ENCODE measurements around the gene SYCE3. TPM values are rescaled to one million over a fixed set of nuclear protein-coding genes. Genes with fewer than 3 reads are reported as not detected.

SYCE3 gene
- total RNA-seq, 1 donor from 2014 or later: not detected

DNA sequence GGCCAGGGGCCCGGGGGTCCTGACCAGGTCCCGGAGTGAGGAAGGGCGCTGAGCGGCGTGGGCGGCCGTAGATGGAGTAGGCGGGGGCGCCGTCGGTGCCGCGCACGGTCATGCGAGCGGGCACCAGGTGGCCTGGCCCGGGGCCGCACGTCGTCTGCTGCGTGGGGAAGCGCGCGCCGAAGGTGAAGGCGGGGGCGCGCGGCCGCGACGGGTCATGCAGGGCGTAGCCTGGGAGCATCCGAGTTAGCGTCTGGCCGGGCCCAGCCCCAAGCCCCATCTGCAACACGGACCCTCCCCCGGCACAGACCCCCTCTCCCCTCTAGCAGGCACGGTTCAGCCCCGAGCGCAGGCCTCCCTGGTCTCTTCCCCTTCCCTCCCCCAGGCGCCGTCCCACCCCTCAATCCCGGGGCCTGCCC, 31.2 kb downstream of the SYCE3 start:
- DNase-seq (ENCODE audit: low spot score): no peak

GRCh38 chr22:50530877-50531545, 31.7 kb downstream of the SYCE3 start:
- DNase-seq (ENCODE audit: low spot score): peak; percentile 92

DNA sequence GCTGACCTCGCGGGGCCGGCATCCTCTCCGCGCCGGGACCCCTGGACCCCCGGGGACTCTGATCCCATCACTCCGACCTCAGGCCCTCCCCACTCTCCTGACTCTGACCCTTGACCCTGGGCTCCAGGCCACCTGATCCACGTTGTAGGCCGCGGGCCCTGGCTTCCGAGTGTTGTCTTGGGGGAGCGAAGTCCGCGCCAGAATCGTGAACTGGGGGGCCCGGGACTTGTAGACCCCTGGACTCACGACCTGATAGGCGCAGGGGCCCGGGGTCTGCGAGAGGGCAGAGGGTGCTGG, 32.2 kb downstream of the SYCE3 start:
- DNase-seq (ENCODE audit: low spot score): no peak

DNA sequence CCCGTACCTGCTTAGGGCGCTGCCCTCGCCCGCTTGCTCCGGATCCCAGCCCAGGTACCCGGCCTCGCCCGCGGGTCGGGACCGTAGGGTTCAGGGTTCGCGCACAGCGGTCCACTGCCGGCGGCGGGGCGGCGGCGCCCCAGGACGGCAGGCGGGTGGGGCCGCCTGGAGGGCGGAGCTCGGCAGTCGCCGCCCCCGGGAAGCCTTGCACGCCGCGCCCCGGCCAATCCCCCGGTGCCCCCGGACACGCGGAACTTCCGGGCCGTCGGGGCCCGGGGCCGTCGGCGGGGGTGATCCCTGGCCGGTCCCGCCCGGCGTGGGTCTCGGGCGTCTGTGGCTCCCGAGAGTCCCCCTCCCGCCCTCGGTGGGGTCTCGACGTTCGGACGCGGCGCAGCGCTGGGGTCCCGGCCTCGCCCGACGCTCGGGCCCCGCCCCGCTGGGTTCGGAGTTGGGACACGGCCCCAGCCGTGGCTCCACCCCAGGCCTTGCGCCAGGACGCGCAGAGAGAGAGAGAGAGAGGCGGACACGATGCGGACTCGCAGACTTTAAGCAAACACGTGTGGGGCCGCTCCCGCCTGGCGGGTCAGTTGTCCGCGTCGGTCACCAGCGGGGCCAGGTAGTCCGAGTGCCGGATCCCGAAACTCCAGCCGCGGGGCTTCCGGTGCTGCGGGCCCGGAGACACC, 32.7 kb downstream of the SYCE3 start, which contains the start of gene TYMP:
TSS of gene TYMP (minus strand) at position 116 of the 683 bp plus-strand sequence. CDS start 303 bp downstream, outside the sequence.
- peak; percentile 84 for DNase-seq (ENCODE audit: low spot score)

GRCh38 chr22:50529416-50529896, 33.3 kb downstream of the SYCE3 start:
- DNase-seq (ENCODE audit: low spot score): no peak

DNA sequence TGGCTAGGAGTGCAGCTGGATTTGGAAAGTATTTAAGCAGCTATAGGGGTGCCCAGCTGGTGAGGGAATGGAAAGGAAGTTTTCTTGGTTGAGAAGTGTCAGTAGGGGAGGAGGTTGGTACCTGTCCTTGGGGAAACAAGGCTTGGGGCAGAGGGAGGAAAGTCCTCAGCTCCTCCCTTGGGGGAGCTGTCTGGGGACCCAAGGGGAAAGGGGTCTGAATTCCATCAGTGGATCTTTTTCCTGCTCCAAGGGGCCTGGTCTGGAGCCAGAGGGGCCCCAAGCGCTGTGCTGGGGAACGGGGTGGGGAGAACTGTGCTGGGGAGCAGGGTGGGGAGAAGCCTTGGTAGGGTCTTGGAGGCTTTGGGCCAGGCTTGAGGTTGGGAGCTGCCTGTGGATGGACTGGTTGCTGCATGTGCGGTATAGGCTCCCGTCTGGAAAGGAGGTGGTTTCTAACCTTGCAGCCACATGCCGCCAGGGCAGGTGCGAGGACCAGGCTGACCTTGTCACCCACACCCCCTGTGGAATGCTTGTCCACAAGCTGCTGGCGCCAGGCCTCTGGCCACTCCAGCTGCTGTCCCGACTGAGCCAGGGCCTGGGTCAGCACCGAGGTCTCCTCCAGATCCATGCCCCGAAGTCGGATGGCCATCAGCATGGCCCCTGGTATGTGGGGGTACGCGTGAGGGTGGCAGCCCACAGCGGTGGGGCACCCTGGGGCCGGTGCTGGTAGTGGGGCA, 33.9 kb downstream of the SYCE3 start:
- no peak for DNase-seq (ENCODE audit: low spot score)

GRCh38 chr22:50527921-50528681, 34.6 kb downstream of the SYCE3 start:
- no peak for DNase-seq (ENCODE audit: low spot score)

GRCh38 chr22:50526834-50527801, 35.6 kb downstream of the SYCE3 start:
- no peak for DNase-seq (ENCODE audit: low spot score)

- DNase-seq (ENCODE audit: low spot score): peak; percentile 88
Measured at GRCh38 chr22:50526108-50526833, 36.4 kb downstream of the SYCE3 start.

GRCh38 chr22:50525858-50526107, 36.9 kb downstream of the SYCE3 start:
- DNase-seq (ENCODE audit: low spot score): no peak

DNA sequence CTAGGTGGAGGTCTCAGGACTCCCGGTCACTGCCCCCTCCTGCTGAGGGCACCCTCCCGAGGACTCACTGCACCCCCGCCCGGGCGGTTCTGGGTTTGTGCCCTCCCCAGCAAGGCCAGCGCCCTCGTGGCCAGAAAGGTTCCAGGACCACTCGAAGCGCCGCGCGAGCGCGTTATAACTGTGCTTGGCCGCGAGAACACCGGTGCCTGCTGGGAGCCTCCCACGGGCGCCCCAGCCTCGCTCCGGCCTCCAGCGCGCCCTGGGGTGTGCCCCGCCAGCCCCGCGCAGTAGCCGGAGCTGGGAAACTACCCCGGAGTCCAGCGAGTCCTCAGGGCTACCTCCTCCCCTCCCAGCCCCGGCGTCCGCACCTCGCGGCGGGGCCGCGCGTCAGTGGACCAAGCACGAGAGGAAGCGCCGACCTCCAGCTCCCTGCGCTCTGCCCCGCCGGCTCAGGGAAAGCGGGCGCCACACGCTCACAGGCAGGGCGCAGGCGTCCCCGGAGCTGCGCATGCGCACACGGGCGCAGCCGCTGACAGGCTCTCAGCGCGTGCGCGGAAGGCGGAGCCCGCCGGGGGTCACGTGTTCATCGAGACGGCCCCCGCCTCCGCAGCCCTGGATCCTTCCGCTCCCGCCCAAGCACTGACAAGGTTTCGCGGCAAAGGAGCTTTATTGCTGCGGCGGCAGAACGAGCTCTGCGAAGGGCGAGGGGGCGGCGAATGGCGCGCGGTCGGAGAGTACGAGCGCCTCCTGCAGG, 37.4 kb downstream of the SYCE3 start, which contains the start of gene SCO2:
TSS of gene SCO2 (minus strand) at position 495 of the 754 bp plus-strand sequence. CDS start 1,187 bp downstream, outside the sequence.
- peak; percentile 97 for DNase-seq (ENCODE audit: low spot score)

- no peak for DNase-seq (ENCODE audit: low spot score)
Measured at GRCh38 chr22:50524676-50525103, 38.0 kb downstream of the SYCE3 start.

DNA sequence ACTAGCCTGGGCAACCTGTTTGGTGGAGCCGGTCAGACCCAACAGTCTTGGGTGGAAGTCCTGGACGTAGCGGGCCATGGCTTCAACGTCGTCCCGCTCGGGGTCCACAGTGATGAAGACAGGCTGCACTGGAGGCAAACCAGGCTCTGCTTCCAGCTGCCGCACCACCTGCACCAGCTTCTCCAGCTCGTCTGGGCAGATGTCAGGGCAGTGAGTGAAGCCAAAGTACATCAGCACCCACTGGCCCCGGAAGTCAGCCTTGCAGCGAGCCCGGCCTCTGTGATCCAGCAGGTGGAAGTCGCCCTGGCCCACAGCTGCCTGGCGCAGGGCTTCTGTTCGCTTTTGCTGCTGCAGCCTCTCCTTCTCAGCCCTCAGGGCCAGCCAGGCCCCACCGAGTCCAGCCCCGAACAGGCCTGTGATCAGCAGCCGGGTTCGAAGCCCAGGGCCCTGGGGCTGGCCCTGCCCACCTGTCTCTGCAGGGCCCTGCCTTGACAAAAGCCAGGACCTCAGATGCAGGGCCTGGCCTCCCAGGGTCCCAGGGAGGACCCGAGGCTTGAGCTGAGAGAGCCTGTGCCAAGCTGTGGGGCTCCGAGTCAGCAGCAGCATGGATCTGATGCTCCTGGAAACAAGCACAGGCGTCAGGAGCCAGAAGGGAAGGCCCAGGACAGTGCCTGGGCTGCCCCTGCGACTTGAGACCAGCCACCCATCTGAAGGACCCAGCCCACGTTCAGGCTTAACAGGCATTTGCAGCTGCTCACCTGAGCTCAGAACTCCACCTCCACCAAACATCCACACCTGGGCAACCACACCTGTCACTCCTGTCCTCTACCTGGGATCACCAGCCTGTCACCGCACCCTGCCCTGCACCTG, 38.7 kb downstream of the SYCE3 start:
- peak; percentile 54 for DNase-seq (ENCODE audit: low spot score)

DNA sequence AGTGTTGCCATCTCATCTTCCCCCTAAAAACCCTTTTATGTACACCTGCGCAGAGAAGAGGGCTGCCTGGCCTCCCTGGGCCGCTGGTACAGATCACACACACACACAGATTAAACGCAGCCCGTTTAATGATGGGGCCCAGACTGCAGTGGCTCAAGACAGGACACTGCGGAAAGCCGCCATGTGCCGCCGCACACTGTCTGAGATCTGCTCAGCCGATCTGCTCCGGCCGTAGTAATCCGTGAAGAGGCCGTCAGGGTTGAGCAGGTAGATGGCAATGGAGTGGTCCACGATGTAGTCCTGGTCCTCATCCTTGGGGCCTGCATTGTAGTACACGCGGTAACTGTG, 39.3 kb downstream of the SYCE3 start:
- DNase-seq (ENCODE audit: low spot score): no peak

- no peak for DNase-seq (ENCODE audit: low spot score)
Measured at GRCh38 chr22:50522806-50523438, 39.8 kb downstream of the SYCE3 start.

- no peak for DNase-seq (ENCODE audit: low spot score)
Measured at GRCh38 chr22:50522208-50522805, 40.4 kb downstream of the SYCE3 start.

DNA sequence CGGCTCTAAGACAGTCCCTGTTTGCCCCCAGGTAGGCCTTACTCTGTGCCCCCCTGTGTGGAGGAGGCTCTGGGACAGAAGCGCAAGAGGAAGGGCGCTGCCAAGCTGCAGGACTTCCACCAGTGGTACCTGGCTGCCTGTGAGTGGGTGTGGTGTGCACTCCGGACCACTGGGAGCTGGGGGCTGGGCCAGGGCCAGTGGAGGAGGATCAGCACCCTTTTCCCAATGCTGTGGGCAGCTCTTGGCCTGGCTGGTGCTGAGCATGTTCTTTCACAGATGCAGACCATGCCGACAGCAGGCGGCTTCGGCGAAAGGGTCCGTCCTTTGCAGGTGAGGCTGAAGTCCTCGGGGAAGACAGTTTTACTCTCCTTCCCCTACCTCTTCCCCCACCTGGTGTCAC, 41.0 kb downstream of the SYCE3 start:
- no peak for DNase-seq (ENCODE audit: low spot score)
